ENCODE data around the gene RNF208.

RNF208 gene

GRCh38 chr9:137189297-137190295 is 32.4 kb downstream of the RNF208 start:
- DNase-seq: no peak

GRCh38 chr9:137188490-137189296 is 33.3 kb downstream of the RNF208 start, which contains the start of the genes ANAPC2 and SSNA1:
Gene ANAPC2, minus strand, starts transcription at chr9:137188560. Its CDS starts 28 bp downstream, at chr9:137188532.
Gene SSNA1, plus strand, starts transcription at chr9:137188676. Its CDS starts 51 bp downstream, at chr9:137188727.
- DNase-seq: peak; percentile 70 to 91

GRCh38 chr9:137188086-137188489 is 34.0 kb downstream of the RNF208 start:
- DNase-seq: no peak

GRCh38 chr9:137187386-137187785 is 34.7 kb downstream of the RNF208 start:
- DNase-seq: no peak

- no peak for DNase-seq
These were observed 35.7 kb downstream of the RNF208 start for GRCh38 chr9:137186385-137186784.

- no peak for DNase-seq
These were observed 36.1 kb downstream of the RNF208 start for GRCh38 chr9:137185921-137186320.

GRCh38 chr9:137184881-137185660 is 37.0 kb downstream of the RNF208 start:
- no peak for DNase-seq

- no peak for DNase-seq
These were observed 38.0 kb downstream of the RNF208 start for GRCh38 chr9:137183980-137184595.

- DNase-seq: no peak
These were observed 39.2 kb downstream of the RNF208 start for GRCh38 chr9:137182836-137183235.

- no peak for DNase-seq
These were observed 40.4 kb downstream of the RNF208 start for GRCh38 chr9:137181680-137182079.

GRCh38 chr9:137180491-137180890 is 41.5 kb downstream of the RNF208 start:
- DNase-seq: no peak

- no peak for DNase-seq
These were observed 42.3 kb downstream of the RNF208 start for GRCh38 chr9:137179761-137180160.

- no peak for DNase-seq
These were observed 43.0 kb downstream of the RNF208 start for GRCh38 chr9:137178939-137179630.

GRCh38 chr9:137178201-137178938 is 43.7 kb downstream of the RNF208 start:
- no peak for DNase-seq

GRCh38 chr9:137176302-137177182 is 45.5 kb downstream of the RNF208 start:
- no peak for DNase-seq

- DNase-seq: no peak
These were observed 46.6 kb downstream of the RNF208 start for GRCh38 chr9:137175345-137175961.

- no peak for DNase-seq
These were observed 47.2 kb downstream of the RNF208 start for GRCh38 chr9:137174722-137175293.

GRCh38 chr9:137173796-137174664 is 48.0 kb downstream of the RNF208 start:
- no peak for DNase-seq
